Neural cell (in vitro differentiated cells): Measurements from ENCODE around the gene MTARC1. TPM values are rescaled to one million over a fixed set of nuclear protein-coding genes. Genes with fewer than 3 reads are reported as not detected.

Source experiments
- H2AFZ ChIP-seq: fragments of 200-600, 300-800 bp; sonication (generic), shearing (Covaris generic); 2 replicates; pipeline ENCODE4 v1.6.0; 2014; ENCODE audit warnings: low read depth, mild to moderate bottlenecking, antibody characterized with exemption, low read length, moderate library complexity
- H3F3A ChIP-seq: fragments of 200-600 bp; shearing (Covaris generic); 2 replicates; pipeline ENCODE4 v1.6.1; 2016; ENCODE audit warnings: mild to moderate bottlenecking, moderate library complexity, mixed read lengths, antibody characterized with exemption, low read length; ENCODE audit not compliant: insufficient read depth, poor library complexity, severe bottlenecking
- H3K27ac ChIP-seq: fragments of 200-600, 300-800 bp; sonication (generic), shearing (Covaris generic); 2 replicates; pipeline ENCODE4 v1.5.1; 2014; ENCODE audit warnings: mild to moderate bottlenecking, low read length, moderate library complexity
- H3K27me3 ChIP-seq: fragments of 300-800, 200-600 bp; sonication (generic), shearing (Covaris generic); 2 replicates; pipeline ENCODE4 v1.6.0; 2014; ENCODE audit warnings: mild to moderate bottlenecking, low read depth, low read length, moderate library complexity; ENCODE audit not compliant: insufficient read depth
- H3K36me3 ChIP-seq: fragments of 300-800, 200-600 bp; sonication (generic), shearing (Covaris generic); 2 replicates; pipeline ENCODE4 v1.5.1; 2014; ENCODE audit warnings: mild to moderate bottlenecking, antibody characterized with exemption, low read length, moderate library complexity; ENCODE audit not compliant: insufficient read depth
- H3K4me2 ChIP-seq: fragments of 300-800, 200-600 bp; sonication (generic), shearing (Covaris generic); 2 replicates; pipeline ENCODE4 v1.6.0; 2014; ENCODE audit warnings: mild to moderate bottlenecking, low read length
- H3K4me3 ChIP-seq: fragments of 300-800, 200-600 bp; sonication (generic), shearing (Covaris generic); 2 replicates; pipeline ENCODE4 v1.5.1; 2014; ENCODE audit warnings: mild to moderate bottlenecking, low read length, moderate library complexity
- H3K79me2 ChIP-seq: fragments of 200-600 bp; shearing (Covaris generic); replicated peaks from 2 replicates; pipeline ENCODE4 v1.6.0; 2014; ENCODE audit warnings: mild to moderate bottlenecking, low read length, moderate library complexity; ENCODE audit not compliant: insufficient read depth
- H3K9ac ChIP-seq: fragments of 300-800, 200-600 bp; sonication (generic), shearing (Covaris generic); 2 replicates; pipeline ENCODE4 v1.6.1; 2016; ENCODE audit warnings: mild to moderate bottlenecking, low read length, mixed read lengths
- H3K9me2 ChIP-seq: fragments of 200-600 bp; shearing (Covaris generic); 2 replicates; pipeline ENCODE4 v1.6.1; 2016; ENCODE audit warnings: mild to moderate bottlenecking, low read length, mixed read lengths; ENCODE audit not compliant: insufficient read depth
- H3K9me3 ChIP-seq: fragments of 200-600, 300-800 bp; sonication (generic), shearing (Covaris generic); 2 replicates; pipeline ENCODE4 v1.6.1; 2016; ENCODE audit warnings: mild to moderate bottlenecking, mixed run types, low read length, moderate library complexity, mixed read lengths
- H4K20me1 ChIP-seq: fragments of 200-600 bp; shearing (Covaris generic); 2 replicates; pipeline ENCODE4 v1.6.1; 2016; ENCODE audit warnings: mild to moderate bottlenecking, mixed run types; ENCODE audit not compliant: insufficient read depth
- EP300 ChIP-seq: fragments of 450-650 bp; conservative IDR thresholded peaks from 2 replicates; pipeline ENCODE4 v1.6.1; 2014; ENCODE audit warnings: antibody characterized with exemption, mild to moderate bottlenecking, moderate library complexity; ENCODE audit not compliant: poor library complexity, severe bottlenecking
- EZH2 ChIP-seq: fragments of 200-600, 300-800 bp; shearing (Covaris generic), sonication (generic); IDR thresholded peaks from 2 replicates; pipeline ENCODE4 v1.6.1; 2014; ENCODE audit warnings: antibody characterized with exemption, low read length, borderline replicate concordance, mild to moderate bottlenecking; ENCODE audit not compliant: insufficient read depth, poor library complexity, severe bottlenecking
- MXI1 ChIP-seq: fragments of 450-650 bp; conservative IDR thresholded peaks from 2 replicates; pipeline ENCODE4 v1.6.1; 2014; ENCODE audit warnings: antibody characterized with exemption, mild to moderate bottlenecking; ENCODE audit not compliant: poor library complexity, severe bottlenecking
- POLR2AphosphoS5 ChIP-seq: IDR thresholded peaks from 2 replicates; pipeline ENCODE4 v1.6.1; 2012
- RAD21 ChIP-seq: fragments of 450-650 bp; conservative IDR thresholded peaks from 2 replicates; pipeline ENCODE4 v1.6.1; 2014; ENCODE audit warnings: antibody characterized with exemption, mild to moderate bottlenecking, moderate library complexity
- SMC3 ChIP-seq: fragments of 450-650 bp; conservative IDR thresholded peaks from 2 replicates; pipeline ENCODE4 v1.6.1; 2014; ENCODE audit warnings: antibody characterized with exemption, mild to moderate bottlenecking, moderate library complexity; ENCODE audit not compliant: poor library complexity
- TAF1 ChIP-seq: IDR thresholded peaks from 2 replicates; pipeline ENCODE4 v1.6.1; 2012; ENCODE audit warnings: low read depth
- polyA plus RNA-seq: library from polyadenylated mRNA; depleted of rRNA; stranded (reverse); fragments of >200 nt; gene quantifications from 2 replicates; pipeline ENCODE4 v1.2.3, GENCODE V29; 2014
- TF ChIP-seq, protein P1 (sequence below): fragments of 450-650 bp; IDR thresholded peaks from 2 replicates; pipeline ENCODE4 v1.5.1; 2014; ENCODE audit warnings: antibody characterized with exemption, mild to moderate bottlenecking, moderate library complexity; ENCODE audit not compliant: poor library complexity, severe bottlenecking
- TF ChIP-seq, protein P2 (sequence below): IDR thresholded peaks from 2 replicates; pipeline ENCODE4 v1.6.1; 2012; ENCODE audit warnings: borderline replicate concordance

Gene MTARC1
- polyA plus RNA-seq, 1 donor from 2014 or later, result 4.2 TPM

DNA sequence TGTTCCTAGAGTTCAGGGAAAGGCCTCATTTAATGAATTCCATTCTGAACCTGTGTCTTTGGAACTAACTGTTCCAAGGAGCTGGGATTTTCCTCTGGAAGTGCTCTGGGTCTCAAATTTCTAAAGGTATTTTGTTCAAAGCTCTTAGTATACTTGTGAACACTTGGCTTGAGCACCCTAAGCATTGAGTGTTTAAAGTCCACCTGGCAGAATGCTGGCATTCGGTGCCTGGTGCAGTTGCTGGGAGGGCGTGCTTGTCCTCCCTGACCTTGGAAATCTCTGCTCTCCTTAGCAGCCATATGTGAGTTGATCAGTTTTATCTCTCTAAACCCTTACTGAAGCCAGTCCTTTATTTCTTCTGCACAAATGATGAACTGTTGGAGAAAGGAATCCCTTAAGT is 35.6 kb upstream of the MTARC1 start:
- Histone ChIP-seq H3K4me2 (no peak overlapping the region), H3K27ac (no peak overlapping the region)

GRCh38 chr1:220754212-220754917 is 32.3 kb upstream of the MTARC1 start:
- Histone ChIP-seq H3K4me3 (no peak overlapping the region), H3K9me3 (no peaks in the 10 kb centered on the region), H4K20me1 (no peaks in the 10 kb centered on the region), H3K9ac (no peak overlapping the region), H3F3A (no peaks in the 10 kb centered on the region), H2AFZ (no peak overlapping the region), H3K79me2 (no peaks in the 10 kb centered on the region), H3K9me2 (no peaks in the 10 kb centered on the region), H3K36me3 (no peaks in the 10 kb centered on the region), H3K27ac (no peak overlapping the region), H3K4me2 (no peak overlapping the region), H3K27me3 (peaks cover 13% of the 10 kb centered on the region)
- TF ChIP-seq SMC3, result no peak
- TF ChIP-seq TAF1, result no peak
- TF ChIP-seq, protein P1, sequence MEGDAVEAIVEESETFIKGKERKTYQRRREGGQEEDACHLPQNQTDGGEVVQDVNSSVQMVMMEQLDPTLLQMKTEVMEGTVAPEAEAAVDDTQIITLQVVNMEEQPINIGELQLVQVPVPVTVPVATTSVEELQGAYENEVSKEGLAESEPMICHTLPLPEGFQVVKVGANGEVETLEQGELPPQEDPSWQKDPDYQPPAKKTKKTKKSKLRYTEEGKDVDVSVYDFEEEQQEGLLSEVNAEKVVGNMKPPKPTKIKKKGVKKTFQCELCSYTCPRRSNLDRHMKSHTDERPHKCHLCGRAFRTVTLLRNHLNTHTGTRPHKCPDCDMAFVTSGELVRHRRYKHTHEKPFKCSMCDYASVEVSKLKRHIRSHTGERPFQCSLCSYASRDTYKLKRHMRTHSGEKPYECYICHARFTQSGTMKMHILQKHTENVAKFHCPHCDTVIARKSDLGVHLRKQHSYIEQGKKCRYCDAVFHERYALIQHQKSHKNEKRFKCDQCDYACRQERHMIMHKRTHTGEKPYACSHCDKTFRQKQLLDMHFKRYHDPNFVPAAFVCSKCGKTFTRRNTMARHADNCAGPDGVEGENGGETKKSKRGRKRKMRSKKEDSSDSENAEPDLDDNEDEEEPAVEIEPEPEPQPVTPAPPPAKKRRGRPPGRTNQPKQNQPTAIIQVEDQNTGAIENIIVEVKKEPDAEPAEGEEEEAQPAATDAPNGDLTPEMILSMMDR, result no peak
- TF ChIP-seq, protein P2, sequence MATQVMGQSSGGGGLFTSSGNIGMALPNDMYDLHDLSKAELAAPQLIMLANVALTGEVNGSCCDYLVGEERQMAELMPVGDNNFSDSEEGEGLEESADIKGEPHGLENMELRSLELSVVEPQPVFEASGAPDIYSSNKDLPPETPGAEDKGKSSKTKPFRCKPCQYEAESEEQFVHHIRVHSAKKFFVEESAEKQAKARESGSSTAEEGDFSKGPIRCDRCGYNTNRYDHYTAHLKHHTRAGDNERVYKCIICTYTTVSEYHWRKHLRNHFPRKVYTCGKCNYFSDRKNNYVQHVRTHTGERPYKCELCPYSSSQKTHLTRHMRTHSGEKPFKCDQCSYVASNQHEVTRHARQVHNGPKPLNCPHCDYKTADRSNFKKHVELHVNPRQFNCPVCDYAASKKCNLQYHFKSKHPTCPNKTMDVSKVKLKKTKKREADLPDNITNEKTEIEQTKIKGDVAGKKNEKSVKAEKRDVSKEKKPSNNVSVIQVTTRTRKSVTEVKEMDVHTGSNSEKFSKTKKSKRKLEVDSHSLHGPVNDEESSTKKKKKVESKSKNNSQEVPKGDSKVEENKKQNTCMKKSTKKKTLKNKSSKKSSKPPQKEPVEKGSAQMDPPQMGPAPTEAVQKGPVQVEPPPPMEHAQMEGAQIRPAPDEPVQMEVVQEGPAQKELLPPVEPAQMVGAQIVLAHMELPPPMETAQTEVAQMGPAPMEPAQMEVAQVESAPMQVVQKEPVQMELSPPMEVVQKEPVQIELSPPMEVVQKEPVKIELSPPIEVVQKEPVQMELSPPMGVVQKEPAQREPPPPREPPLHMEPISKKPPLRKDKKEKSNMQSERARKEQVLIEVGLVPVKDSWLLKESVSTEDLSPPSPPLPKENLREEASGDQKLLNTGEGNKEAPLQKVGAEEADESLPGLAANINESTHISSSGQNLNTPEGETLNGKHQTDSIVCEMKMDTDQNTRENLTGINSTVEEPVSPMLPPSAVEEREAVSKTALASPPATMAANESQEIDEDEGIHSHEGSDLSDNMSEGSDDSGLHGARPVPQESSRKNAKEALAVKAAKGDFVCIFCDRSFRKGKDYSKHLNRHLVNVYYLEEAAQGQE, result no peak
- TF ChIP-seq EP300, result no peak
- no peak for TF ChIP-seq MXI1
- TF ChIP-seq RAD21, result no peak
- TF ChIP-seq EZH2, result no peak
- no peak for TF ChIP-seq POLR2AphosphoS5

More for the DNA sequence above, 35.6 kb upstream of the MTARC1 start:
- H3K4me3 ChIP-seq, result no peak overlapping the region
- no peak overlapping the region for H3K9ac ChIP-seq
- no peak overlapping the region for H2AFZ ChIP-seq
- H3K79me2 ChIP-seq, result no peaks in the 10 kb centered on the region
- H3K36me3 ChIP-seq, result no peaks in the 10 kb centered on the region
- H3K27me3 ChIP-seq, result peaks cover 44% of the 10 kb centered on the region
- H3F3A ChIP-seq, result no peaks in the 10 kb centered on the region
- TF ChIP-seq POLR2AphosphoS5 (no peak), EP300 (no peak), RAD21 (no peak), TAF1 (no peak), MXI1 (no peak), SMC3 (no peak), EZH2 (no peak)
- TF ChIP-seq, protein P2, result no peak
- TF ChIP-seq, protein P1, result no peak
- no peaks in the 10 kb centered on the region for H4K20me1 ChIP-seq
- H3K9me2 ChIP-seq, result no peaks in the 10 kb centered on the region
- H3K9me3 ChIP-seq, result no peaks in the 10 kb centered on the region
